ENCODE data around the gene MYO7A. TPM values are rescaled to one million over a fixed set of nuclear protein-coding genes. Genes with fewer than 3 reads are reported as not detected.

Gene MYO7A
- total RNA-seq, 3 donors from 2014 or later: 2.3 to 9.9 (median 6.7) TPM

DNA sequence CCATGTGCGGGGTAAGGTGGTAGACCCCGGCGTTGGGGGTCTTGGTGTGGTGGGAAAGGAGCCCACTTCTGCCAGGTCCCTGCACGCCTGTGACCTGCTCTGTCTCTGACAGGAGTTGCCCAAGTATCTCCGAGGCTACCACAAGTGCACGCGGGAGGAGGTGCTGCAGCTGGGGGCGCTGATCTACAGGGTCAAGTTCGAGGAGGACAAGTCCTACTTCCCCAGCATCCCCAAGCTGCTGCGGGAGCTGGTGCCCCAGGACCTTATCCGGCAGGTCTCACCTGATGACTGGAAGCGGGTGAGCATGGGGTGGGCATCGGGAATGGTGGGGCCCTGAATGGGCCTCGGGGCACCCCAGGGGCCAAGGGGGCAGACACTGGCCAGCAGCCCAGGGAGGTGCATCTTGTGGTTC, 83.0 kb downstream of the MYO7A start:
- H3K9me3 ChIP-seq: no peaks in the 10 kb centered on the region
- ATAC-seq: no peak
- intact Hi-C loops (cut with DNase I, micrococcal nuclease): no loop called here
- no peaks in the 10 kb centered on the region for H3K4me1 ChIP-seq (ENCODE audit: low read depth)
- no peak overlapping the region for H3K4me3 ChIP-seq
- no peak for DNase-seq
- TF ChIP-seq, protein P1, sequence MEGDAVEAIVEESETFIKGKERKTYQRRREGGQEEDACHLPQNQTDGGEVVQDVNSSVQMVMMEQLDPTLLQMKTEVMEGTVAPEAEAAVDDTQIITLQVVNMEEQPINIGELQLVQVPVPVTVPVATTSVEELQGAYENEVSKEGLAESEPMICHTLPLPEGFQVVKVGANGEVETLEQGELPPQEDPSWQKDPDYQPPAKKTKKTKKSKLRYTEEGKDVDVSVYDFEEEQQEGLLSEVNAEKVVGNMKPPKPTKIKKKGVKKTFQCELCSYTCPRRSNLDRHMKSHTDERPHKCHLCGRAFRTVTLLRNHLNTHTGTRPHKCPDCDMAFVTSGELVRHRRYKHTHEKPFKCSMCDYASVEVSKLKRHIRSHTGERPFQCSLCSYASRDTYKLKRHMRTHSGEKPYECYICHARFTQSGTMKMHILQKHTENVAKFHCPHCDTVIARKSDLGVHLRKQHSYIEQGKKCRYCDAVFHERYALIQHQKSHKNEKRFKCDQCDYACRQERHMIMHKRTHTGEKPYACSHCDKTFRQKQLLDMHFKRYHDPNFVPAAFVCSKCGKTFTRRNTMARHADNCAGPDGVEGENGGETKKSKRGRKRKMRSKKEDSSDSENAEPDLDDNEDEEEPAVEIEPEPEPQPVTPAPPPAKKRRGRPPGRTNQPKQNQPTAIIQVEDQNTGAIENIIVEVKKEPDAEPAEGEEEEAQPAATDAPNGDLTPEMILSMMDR (IDR thresholded peaks at IDR 0.05): no peak
- no peaks in the 10 kb centered on the region for H3K36me3 ChIP-seq (ENCODE audit: low read depth)

DNA sequence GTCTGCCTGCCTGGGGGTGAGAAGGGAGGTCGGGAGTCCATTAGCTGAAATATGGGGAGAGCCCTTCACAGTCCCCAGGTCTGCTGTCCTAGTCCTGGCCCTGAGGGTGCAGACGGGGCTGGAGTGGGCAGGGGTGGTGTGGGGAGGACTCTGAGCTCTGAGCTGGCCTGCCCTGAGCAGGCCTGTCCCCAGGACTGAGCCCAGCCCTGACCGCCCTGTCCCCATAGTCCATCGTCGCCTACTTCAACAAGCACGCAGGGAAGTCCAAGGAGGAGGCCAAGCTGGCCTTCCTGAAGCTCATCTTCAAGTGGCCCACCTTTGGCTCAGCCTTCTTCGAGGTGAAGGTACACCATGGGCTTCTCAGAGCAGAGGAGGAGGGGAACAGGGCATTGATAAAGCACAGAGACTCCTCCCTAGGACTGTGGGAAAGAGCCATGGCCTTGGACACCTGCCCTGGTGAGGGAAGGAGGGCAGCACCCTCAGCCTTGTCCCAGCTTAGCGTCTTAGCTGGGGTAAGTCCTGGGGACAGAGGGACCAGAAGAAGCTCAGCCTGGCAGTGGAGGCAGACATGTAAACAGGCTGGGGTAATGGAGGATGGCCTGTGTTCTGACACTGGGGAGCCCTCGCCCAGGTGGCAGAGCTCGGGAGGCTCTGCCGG, 83.7 kb downstream of the MYO7A start:
- intact Hi-C loops (cut with DNase I, micrococcal nuclease): no loop called here
- DNase-seq (no peak), ATAC-seq (no peak)
- H3K4me3 ChIP-seq: no peak overlapping the region
- no peaks in the 10 kb centered on the region for H3K36me3 ChIP-seq (ENCODE audit: low read depth)
- TF ChIP-seq, protein P1 (IDR thresholded peaks at IDR 0.05): no peak
- no peaks in the 10 kb centered on the region for H3K9me3 ChIP-seq
- no peaks in the 10 kb centered on the region for H3K4me1 ChIP-seq (ENCODE audit: low read depth)

DNA sequence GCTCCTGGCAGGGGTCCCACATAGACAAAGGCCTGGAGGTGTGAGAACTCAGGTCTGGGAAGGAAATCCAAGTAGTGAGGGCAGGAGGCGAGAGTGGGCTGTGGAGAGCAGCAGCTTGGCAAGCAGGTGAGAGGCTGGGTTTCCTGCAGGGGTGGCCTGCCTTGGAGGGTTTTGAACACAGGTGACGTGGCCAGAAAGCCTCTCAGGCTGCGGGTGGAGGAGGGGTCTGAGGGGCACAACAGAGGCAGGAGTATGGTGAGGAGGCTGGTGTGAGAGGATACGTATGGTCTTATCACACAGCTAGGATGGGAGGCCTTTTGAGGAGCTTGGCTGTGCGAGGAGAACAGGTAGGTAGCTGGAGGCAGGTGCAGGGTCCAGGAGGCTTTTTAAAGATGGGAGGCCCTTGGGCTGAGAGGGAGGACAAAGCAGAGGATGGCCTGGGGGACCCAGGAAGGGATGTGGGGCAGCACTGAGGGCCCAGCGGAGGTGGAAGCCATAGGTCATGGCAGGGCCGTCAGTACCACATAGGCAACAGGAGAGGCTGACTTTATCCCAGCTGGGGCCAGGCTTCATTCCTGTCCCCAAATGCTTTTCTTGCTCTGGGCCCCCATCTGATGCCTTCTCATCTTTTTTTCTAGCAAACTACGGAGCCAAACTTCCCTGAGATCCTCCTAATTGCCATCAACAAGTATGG, 84.4 kb downstream of the MYO7A start:
- TF ChIP-seq, protein P1 (IDR thresholded peaks at IDR 0.05): no peak
- H3K4me1 ChIP-seq (ENCODE audit: low read depth): no peaks in the 10 kb centered on the region
- ATAC-seq (no peak), DNase-seq (no peak)
- H3K9me3 ChIP-seq: no peaks in the 10 kb centered on the region
- no peak overlapping the region for H3K4me3 ChIP-seq
- H3K36me3 ChIP-seq (ENCODE audit: low read depth): no peaks in the 10 kb centered on the region
- intact Hi-C loops (cut with DNase I, micrococcal nuclease): no loop called here

DNA sequence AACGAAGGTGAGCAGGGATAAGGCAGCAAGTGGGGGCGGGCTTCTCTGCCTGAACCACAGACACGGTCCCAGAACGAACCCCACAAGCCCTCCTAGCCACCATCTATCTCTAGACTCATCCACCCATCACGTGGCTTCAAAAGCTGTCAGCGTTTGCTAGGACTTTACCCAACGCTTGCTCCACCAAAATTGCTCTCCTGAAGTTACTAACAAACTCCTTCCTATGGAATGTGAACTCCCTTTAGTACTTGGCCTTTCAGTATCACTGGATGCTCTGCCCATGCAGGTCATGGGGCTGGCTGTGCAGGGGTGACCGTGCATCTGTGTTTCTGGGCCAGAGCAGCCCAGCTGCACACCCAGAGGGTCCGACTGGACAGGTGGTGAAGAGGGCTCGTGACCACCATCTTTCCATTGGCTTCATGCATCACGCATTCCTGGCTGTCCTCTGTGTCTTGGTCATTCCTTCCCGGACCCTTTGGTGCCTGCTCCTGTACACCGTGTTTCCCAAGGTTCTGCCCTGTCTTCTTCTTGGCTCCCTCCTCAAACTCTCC, 85.1 kb downstream of the MYO7A start:
- Histone ChIP-seq H3K9me3 (no peaks in the 10 kb centered on the region), H3K4me3 (no peak overlapping the region), H3K4me1 (ENCODE audit: low read depth) (no peaks in the 10 kb centered on the region), H3K36me3 (ENCODE audit: low read depth) (no peaks in the 10 kb centered on the region)
- TF ChIP-seq, protein P1 (IDR thresholded peaks at IDR 0.05): no peak
- intact Hi-C loops (cut with DNase I, micrococcal nuclease): no loop called here
- ATAC-seq (no peak), DNase-seq (no peak)

DNA sequence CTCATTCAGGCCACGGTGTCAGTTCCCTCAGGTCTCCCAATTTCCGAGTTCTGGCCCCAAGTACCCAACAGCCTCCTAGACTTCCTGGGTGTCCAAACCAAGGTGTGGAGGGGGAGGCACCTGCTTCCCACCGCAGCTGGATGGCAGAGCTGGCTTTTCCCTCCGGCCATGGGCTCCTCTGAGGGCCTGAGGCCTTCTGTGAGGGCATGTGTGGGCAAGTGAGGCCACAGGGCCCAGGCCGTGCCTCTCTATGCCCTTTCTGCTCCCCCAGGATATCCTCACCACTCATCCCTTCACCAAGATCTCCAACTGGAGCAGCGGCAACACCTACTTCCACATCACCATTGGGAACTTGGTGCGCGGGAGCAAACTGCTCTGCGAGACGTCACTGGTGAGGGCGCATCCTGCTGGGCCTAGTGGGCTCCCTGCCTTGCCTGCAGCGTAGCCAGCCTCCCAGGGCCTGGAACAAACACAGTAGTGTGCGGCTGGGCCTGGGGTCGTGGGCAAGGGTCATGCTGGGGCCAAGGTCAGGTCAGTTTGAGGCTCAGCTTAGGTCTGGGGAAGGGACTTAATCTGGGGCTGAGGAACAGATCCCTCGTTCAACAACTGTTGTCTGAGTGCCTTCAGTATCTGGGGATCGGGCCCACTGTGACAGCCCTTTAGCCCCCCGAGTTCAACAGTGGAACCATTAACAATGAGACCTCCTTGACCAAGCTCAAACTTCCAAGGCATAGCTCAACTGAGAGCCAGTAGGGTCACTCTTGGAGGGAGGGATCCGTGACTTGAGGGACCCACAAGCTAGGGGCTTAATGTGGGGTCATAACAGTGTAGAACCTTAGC, 85.8 kb downstream of the MYO7A start:
- no peaks in the 10 kb centered on the region for H3K36me3 ChIP-seq (ENCODE audit: low read depth)
- ATAC-seq (no peak), DNase-seq (no peak)
- no peaks in the 10 kb centered on the region for H3K9me3 ChIP-seq
- H3K4me3 ChIP-seq: no peak overlapping the region
- no peaks in the 10 kb centered on the region for H3K4me1 ChIP-seq (ENCODE audit: low read depth)
- TF ChIP-seq, protein P1 (IDR thresholded peaks at IDR 0.05): no peak
- intact Hi-C loops (cut with DNase I, micrococcal nuclease): no loop called here
